Spleen (tissue), 7 donors: ENCODE data around the gene SDK1.

Source experiments
- POLR2A ChIP-seq, 3 donors: fragments of 450-650 bp; IDR thresholded peaks; one replicate each; pipeline ENCODE4 v1.5.1; 2017; ENCODE audit warnings: antibody characterized with exemption in 3 of 3, mild to moderate bottlenecking in 1 of 3
- POLR2AphosphoS5 ChIP-seq, 3 donors: sonication (generic); formaldehyde crosslinking; IDR thresholded peaks; one replicate each; pipeline ENCODE4 v1.5.1; 2017; ENCODE audit warnings: antibody characterized with exemption in 3 of 3
- TF ChIP-seq, protein P1 (sequence below), 11 experiments: fragments of 200-600 bp in 7 of 11; fragments of 450-650 bp in 4 of 11; sonication (generic) in 4 of 11; IDR thresholded peaks in 8 of 11; conservative IDR thresholded peaks in 3 of 11; 1 replicate in 7 of 11; 2 replicates in 4 of 11; pipeline versions ENCODE4 v1.4.0 to v1.8.0; 2016 to 2021; ENCODE audit warnings: antibody characterized with exemption in 11 of 11, inconsistent platforms in 4 of 11, mild to moderate bottlenecking in 1 of 11
- donor health status: DM: no; HTN: no; CAD: no; lungs with moderate emphysema.
- donor health status: DM: no; HTN: no; CAD: no.
- donor health status: DM: no; HTN: no; CAD: no.

DNA sequence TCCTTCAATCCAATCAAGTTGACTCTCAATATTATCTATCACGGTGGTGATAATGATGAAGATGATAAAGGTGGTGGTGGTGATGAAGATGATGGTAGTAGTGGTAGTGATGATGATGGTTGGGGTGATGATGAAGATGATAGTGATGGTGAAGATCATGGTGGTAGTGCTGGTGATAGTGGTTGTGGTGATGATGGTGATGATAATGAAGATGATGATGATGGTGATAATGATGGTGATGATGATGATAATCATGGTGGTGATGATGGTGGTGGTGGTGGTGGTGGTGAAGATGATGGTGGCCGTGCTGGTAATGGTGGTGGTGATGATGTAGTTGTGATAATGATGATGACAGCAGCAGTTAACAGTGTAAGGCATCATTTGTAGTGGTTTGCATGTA lies 29.8 kb upstream of the SDK1 start:
- TF ChIP-seq, protein P1, sequence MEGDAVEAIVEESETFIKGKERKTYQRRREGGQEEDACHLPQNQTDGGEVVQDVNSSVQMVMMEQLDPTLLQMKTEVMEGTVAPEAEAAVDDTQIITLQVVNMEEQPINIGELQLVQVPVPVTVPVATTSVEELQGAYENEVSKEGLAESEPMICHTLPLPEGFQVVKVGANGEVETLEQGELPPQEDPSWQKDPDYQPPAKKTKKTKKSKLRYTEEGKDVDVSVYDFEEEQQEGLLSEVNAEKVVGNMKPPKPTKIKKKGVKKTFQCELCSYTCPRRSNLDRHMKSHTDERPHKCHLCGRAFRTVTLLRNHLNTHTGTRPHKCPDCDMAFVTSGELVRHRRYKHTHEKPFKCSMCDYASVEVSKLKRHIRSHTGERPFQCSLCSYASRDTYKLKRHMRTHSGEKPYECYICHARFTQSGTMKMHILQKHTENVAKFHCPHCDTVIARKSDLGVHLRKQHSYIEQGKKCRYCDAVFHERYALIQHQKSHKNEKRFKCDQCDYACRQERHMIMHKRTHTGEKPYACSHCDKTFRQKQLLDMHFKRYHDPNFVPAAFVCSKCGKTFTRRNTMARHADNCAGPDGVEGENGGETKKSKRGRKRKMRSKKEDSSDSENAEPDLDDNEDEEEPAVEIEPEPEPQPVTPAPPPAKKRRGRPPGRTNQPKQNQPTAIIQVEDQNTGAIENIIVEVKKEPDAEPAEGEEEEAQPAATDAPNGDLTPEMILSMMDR (IDR thresholded peaks at IDR 0.05 in 8 of 11, conservative IDR thresholded peaks at IDR 0.05 in 3 of 11) = no peak
- TF ChIP-seq POLR2A (IDR thresholded peaks at IDR 0.05) (no peak), POLR2AphosphoS5 (IDR thresholded peaks at IDR 0.05) (no peak)
